ENCODE results near the gene S1PR1. TPM values are rescaled to one million over a fixed set of nuclear protein-coding genes. Genes with fewer than 3 reads are reported as not detected.

Gene S1PR1
- total RNA-seq, 2 experiments from 2014 or later: 109 to 130 TPM

GRCh38 chr1:101290119-101290921 is 53.5 kb downstream of the S1PR1 start:
- CTCF ChIA-PET: interaction anchor here (0.6 to 9.6 kb wide), 32 partner anchors 9 to 797 kb away, joined by 3 to 98 read pairs (median 4); no protein-coding TSS in a partner anchor

More at GRCh38 chr1:101290119-101290921, 53.5 kb downstream of the S1PR1 start:
- Mint-ChIP-seq H3K36me3 (ENCODE audit: low read depth) (peaks cover 2% of the 10 kb centered on the region), H3K27ac (peak overlapping the region; percentile 94), H3K4me1 (peaks cover 86% of the 10 kb centered on the region), H3K9me3 (ENCODE audit: low read depth) (no peaks in the 10 kb centered on the region), H3K4me3 (peak overlapping the region; percentile 31), H3K27me3 (no peaks in the 10 kb centered on the region)
- intact Hi-C loops (cut with DNase I, micrococcal nuclease): loop anchor here (2.0 to 10.0 kb wide), 5 partner anchors 168 to 912 kb away; no protein-coding TSS in a partner anchor
- DNase-seq: no peak
- POLR2A ChIA-PET: interaction anchor here (0.8 to 1.7 kb wide), 10 partner anchors 19 to 352 kb away, joined by 3 to 10 read pairs (median 6); no protein-coding TSS in a partner anchor
- peak; percentile 3 for ATAC-seq

Other genes starting within 250 kb of the S1PR1 start
- gene DPH5, start 211.2 kb upstream of the S1PR1 start, total RNA-seq: 10 to 100 TPM; 48.4 to 59.6 TPM